IPS-18c (cell line): ENCODE measurements around the gene MCTP1.

Experiments used
- H3K4me3 ChIP-seq: 2 replicates; pipeline ENCODE4 v1.7.0; 2013; ENCODE audit warnings: low read depth, mild to moderate bottlenecking, low read length, moderate library complexity; ENCODE audit not compliant: insufficient read depth
- H3K9me3 ChIP-seq: one replicate; pipeline ENCODE4 v1.6.1; 2013; ENCODE audit warnings: mild to moderate bottlenecking, low read length, moderate library complexity; ENCODE audit not compliant: control insufficient read depth, insufficient read depth

MCTP1 gene

GRCh38 chr5:95107138-95107537 is 177.8 kb downstream of the MCTP1 start:
- Histone ChIP-seq H3K9me3 (no peaks in the 10 kb centered on the region), H3K4me3 (no peak overlapping the region)

GRCh38 chr5:95105638-95106037 is 179.3 kb downstream of the MCTP1 start:
- Histone ChIP-seq H3K4me3 (no peak overlapping the region), H3K9me3 (no peaks in the 10 kb centered on the region)

DNA sequence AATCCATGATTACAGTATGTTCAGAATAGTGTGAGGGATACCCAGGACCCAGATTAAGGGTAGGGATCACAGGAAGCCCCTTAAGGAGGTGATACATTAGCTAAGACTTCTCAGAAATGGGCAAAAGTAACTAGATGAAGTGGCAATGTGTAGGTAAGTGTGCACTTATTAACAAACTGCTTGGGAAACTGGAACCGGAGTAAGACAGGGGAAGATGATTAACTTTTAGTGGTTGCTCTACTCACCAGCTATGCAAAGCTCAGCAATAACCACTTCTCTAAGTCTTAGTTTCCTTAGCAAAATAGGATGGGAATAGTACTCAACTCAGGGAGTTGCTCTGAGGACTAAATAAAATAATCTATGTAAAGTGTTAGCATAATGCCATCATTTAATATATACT is 182.2 kb downstream of the MCTP1 start:
- Histone ChIP-seq H3K9me3 (no peaks in the 10 kb centered on the region), H3K4me3 (no peak overlapping the region)

DNA sequence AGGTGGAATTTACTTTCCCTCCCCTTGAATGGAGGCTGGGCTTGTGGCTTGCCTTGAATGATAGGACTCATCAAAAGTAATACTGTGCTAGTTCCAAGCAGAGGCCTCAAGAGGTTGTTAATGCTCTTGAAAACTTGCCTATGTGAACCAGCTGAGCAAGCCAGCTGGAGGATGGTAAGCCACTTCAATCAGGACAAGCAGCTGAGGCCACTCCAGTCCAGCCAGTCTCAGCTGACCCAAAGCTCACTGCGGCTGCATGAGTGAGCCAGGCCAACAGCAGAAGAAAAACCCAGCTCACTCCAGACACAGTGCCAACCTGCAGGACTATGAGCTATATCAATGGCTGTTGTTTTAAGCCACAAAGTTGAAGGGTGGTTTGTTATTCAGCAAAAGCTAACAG is 182.8 kb downstream of the MCTP1 start:
- H3K9me3 ChIP-seq, result no peaks in the 10 kb centered on the region
- H3K4me3 ChIP-seq, result no peak overlapping the region

GRCh38 chr5:95100551-95100950 is 184.3 kb downstream of the MCTP1 start:
- Histone ChIP-seq H3K9me3 (no peaks in the 10 kb centered on the region), H3K4me3 (no peak overlapping the region)

- Histone ChIP-seq H3K9me3 (no peaks in the 10 kb centered on the region), H3K4me3 (no peak overlapping the region)
These were observed 186.9 kb downstream of the MCTP1 start for GRCh38 chr5:95098012-95098411.

DNA sequence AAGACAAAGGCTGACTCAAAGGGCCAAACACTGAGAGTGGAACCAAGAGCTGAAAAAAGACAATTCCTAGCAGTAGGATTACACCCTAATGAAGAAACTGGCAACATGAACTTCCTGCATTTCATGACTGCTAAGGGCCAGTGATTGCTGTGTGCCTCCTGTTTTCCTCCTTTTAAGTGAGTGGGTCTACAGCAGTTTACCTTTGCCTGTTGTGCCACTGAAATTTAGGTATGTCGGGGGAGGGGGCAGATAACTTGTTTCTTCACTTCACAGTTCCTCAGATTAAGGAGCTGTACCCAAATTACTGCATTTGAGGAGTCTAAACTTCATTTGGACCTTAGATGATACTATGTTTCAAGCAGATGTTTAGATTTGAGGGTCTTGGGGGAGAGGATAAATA is 191.7 kb downstream of the MCTP1 start:
- Histone ChIP-seq H3K4me3 (no peak overlapping the region), H3K9me3 (no peaks in the 10 kb centered on the region)

- H3K4me3 ChIP-seq, result no peak overlapping the region
- H3K9me3 ChIP-seq, result no peaks in the 10 kb centered on the region
These were observed 194.1 kb downstream of the MCTP1 start for GRCh38 chr5:95090774-95091173.

DNA sequence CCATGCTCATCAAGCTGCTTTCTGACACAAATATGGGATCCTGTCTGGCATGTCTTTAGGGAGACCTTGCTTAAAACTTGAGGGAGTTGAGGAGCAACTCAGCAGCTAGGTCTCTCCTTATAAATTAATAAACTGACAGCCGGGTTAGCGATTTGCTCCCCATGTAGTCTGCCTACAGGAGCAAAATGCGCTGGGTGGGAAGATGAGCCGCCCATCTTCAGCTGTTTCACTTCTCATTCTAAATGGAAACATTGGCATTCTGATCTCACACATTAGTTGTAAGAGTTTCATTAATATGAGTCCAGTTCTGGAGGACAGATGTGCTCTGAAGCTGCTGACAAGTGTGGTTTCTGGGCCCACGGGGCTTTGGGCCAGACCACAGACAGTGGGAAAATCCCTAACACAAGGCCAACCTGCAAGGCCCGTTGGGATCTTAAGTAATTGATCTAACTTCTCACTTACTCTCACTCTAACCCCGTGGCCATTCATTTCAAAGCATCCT is 197.0 kb downstream of the MCTP1 start:
- H3K4me3 ChIP-seq, result no peak overlapping the region
- H3K9me3 ChIP-seq, result no peaks in the 10 kb centered on the region

- Histone ChIP-seq H3K4me3 (no peak overlapping the region), H3K9me3 (no peaks in the 10 kb centered on the region)
These were observed 197.7 kb downstream of the MCTP1 start for GRCh38 chr5:95086927-95087815.

DNA sequence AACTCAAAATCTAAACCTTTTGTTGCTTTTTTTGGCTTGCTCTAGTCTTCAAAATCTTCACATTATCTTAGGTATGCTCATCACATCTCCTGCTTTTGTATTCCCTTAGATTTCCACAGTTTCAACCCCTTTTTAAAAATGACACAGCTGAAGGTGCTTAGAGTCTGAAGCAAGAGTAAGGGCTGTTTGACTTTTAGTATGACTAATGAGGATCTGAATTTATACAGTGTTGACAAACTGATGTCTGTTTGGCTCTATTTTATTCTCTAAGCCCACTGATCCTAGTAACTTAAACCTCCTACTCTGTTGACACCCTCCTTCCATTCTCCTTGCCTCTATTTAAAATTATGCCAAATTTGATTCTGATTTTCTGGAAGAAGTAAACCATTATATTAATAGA is 200.1 kb downstream of the MCTP1 start:
- no peaks in the 10 kb centered on the region for H3K9me3 ChIP-seq
- H3K4me3 ChIP-seq, result no peak overlapping the region

DNA sequence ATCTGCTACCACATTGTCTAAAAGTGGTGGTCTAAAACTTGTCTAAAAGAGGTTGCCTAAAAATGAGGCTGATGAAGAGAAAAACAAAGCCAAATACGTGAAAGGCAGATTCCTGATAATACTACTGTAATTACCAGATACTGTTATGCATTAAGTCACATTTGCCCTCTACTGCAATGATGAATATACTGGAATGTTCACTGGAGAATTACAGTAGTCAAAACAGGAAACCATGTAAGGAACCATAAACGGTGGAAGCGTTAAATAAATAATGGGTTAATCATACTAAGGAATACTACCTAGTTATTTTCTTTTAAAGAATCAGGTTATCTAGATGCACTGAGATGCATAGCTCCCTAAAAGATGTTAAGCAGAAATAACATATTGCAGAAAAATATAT is 201.3 kb downstream of the MCTP1 start:
- no peaks in the 10 kb centered on the region for H3K9me3 ChIP-seq

GRCh38 chr5:95081982-95082381 is 202.9 kb downstream of the MCTP1 start:
- H3K4me3 ChIP-seq, result no peak overlapping the region

More for the DNA sequence above, 201.3 kb downstream of the MCTP1 start:
- H3K4me3 ChIP-seq, result no peak overlapping the region

DNA sequence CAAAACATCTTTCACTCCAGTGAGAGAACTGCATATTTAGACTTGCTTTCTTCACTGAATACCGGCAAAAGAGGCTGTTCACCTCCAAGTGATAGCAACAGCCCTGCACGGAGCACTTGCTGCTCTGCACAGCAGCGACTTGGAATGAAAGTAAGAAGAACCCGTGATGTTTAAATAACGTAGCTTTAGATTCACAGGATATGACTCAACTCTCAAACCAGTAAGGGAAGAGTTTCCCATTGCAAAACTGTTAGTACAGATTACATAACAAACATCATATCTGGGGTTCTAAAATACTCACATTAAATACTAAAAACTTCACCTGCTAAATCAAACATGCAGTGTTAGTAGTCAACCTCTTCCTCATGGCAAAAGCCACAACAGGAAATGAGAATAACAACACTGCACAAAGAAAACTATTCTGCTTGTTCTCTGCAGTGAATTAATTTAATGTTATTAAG is 203.4 kb downstream of the MCTP1 start:
- H3K9me3 ChIP-seq, result no peaks in the 10 kb centered on the region
- H3K4me3 ChIP-seq, result no peak overlapping the region

More at GRCh38 chr5:95081982-95082381, 202.9 kb downstream of the MCTP1 start:
- H3K9me3 ChIP-seq, result no peaks in the 10 kb centered on the region

GRCh38 chr5:95080441-95080840 is 204.5 kb downstream of the MCTP1 start:
- H3K9me3 ChIP-seq, result no peaks in the 10 kb centered on the region
- H3K4me3 ChIP-seq, result no peak overlapping the region

DNA sequence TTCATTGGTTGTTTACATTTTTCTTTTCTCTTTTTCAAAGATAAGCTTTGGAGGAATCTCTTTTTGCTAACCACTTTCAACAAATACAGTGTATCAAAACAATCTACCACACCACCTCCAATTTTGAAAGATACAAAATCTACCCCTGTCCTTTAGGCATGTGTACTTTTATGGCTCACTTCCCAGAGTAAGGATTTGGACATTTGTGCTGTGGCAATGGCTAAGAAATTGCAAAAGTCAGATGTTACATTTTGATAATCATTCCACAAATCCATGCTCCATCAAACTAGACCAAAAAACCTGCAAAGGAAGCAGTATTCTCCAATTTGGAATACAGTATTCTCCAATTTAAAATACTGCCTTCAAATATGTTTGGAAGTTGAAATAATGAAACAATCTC is 204.9 kb downstream of the MCTP1 start:
- Histone ChIP-seq H3K9me3 (no peaks in the 10 kb centered on the region), H3K4me3 (no peak overlapping the region)

GRCh38 chr5:95078868-95079267 is 206.0 kb downstream of the MCTP1 start:
- no peak overlapping the region for H3K4me3 ChIP-seq
- no peaks in the 10 kb centered on the region for H3K9me3 ChIP-seq

DNA sequence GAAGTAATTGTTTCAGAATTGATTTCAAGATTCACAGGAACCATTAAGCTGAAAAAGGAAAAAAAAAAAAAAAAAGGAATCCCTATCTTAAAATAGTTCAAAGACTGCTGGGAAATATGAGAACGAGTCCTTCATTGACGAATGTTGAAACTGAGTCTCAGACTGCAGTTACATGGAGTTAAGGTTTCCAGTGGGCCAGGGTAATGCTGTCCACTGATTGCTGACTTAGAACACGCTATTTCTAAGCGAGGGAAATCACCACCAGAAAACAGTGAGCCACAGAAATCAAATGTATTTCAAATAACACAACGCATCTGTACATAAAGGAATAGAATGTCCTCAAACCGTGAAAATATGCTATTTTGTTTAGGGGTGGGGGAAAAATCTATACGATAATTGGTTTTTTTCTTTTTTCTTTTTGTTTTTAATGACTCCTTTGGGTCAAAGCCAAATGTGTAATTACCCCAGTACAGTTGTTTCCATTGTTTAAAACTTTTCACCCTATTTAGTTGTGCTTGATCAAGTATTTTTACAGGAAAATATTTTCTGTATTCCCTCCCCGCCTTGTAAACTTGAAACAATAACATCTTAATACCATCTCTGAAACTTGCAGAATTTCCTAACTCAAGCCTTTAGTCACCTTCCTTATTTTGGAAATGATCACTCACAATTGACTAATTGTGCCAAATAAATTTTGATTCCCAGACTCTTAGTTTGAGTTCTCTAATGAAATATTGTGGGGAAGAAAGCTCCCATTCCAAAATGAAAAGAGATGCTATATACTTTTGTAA is 208.3 kb downstream of the MCTP1 start:
- H3K9me3 ChIP-seq, result no peaks in the 10 kb centered on the region
- no peak overlapping the region for H3K4me3 ChIP-seq
